Measurements from ENCODE around the gene HSD17B3. TPM values are rescaled to one million over a fixed set of nuclear protein-coding genes. Genes with fewer than 3 reads are reported as not detected.

The HSD17B3 gene
- total and polyA plus RNA-seq, 2 of the 13 experiments (the other 11 are each of a cell fraction or from before 2014, with no cell fraction given): 0.12 TPM; not detected in 1

GRCh38 chr9:96242811-96243210 lies 59.2 kb downstream of the HSD17B3 start (continued):
- TF ChIP-seq, protein P1, sequence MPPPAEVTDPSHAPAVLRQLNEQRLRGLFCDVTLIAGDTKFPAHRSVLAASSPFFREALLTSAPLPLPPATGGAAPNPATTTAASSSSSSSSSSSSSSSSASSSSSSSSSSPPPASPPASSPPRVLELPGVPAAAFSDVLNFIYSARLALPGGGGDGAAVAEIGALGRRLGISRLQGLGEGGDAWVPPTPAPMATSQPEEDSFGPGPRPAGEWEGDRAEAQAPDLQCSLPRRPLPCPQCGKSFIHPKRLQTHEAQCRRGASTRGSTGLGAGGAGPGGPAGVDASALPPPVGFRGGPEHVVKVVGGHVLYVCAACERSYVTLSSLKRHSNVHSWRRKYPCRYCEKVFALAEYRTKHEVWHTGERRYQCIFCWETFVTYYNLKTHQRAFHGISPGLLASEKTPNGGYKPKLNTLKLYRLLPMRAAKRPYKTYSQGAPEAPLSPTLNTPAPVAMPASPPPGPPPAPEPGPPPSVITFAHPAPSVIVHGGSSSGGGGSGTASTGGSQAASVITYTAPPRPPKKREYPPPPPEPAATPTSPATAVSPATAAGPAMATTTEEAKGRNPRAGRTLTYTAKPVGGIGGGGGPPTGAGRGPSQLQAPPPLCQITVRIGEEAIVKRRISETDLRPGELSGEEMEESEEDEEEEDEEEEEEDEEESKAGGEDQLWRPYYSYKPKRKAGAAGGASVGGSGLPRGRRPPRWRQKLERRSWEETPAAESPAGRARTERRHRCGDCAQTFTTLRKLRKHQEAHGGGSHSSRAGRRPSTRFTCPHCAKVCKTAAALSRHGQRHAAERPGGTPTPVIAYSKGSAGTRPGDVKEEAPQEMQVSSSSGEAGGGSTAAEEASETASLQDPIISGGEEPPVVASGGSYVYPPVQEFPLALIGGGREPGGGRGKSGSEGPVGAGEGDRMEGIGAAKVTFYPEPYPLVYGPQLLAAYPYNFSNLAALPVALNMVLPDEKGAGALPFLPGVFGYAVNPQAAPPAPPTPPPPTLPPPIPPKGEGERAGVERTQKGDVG (CRISPR knock-in tag; IDR thresholded peaks at IDR 0.05; ENCODE audit: borderline replicate concordance): no peak
- no peak for TF ChIP-seq ZFP1 (CRISPR knock-in tag; IDR thresholded peaks at IDR 0.05)

DNA sequence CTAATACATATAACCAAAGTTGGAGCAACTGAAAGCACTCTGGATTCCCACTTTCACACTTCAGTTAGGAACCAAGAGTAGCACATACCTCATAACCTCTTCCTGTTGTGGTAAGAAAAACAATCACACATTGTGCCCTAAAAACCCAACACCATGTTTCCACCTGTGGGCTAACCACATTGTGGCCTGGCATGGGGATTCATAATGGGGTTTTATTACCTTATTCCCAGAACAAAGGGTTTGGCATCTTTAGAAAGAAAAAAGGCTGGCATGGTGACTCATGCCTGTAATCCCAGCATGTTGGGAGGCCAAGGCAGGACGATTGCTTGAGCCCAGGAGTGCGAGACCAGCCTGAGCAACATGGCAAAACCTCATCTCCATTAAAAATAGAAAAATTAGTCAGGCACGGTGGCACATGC lies 60.6 kb downstream of the HSD17B3 start:
- POLR2A ChIA-PET: no interaction called here

More for the DNA sequence above, 60.6 kb downstream of the HSD17B3 start:
- Histone ChIP-seq H3K4me3 (replicated peaks in 1 of 3; ENCODE audit: insufficient read depth in 1 of 3, low read depth in 2 of 3, low read length in 3 of 3) (no peak overlapping the region), H4K20me1 (ENCODE audit: insufficient read depth, low read length) (no peaks in the 10 kb centered on the region), H2AFZ (ENCODE audit: low read length) (no peak overlapping the region), H3K27ac (ENCODE audit: extremely low read length, insufficient read depth, low read length) (no peak overlapping the region), H3K4me2 (ENCODE audit: low read depth, low read length) (no peak overlapping the region), H3K79me2 (ENCODE audit: insufficient read depth, low read length) (no peaks in the 10 kb centered on the region), H3K9me3 (ENCODE audit: low read length) (no peaks in the 10 kb centered on the region), H3K27me3 (ENCODE audit: control insufficient read depth in 1 of 2, insufficient read depth in 2 of 2, low read length in 2 of 2) (peaks cover 0 to 7% of the 10 kb centered on the region in 2 experiments; a peak in 2 of 5 replicates), H3K36me3 (replicated peaks in 1 of 2; ENCODE audit: control insufficient read depth in 1 of 2, insufficient read depth in 2 of 2, low read length in 2 of 2) (no peaks in the 10 kb centered on the region), H3K9ac (ENCODE audit: insufficient read depth, low read depth, low read length) (no peak overlapping the region), H3K4me1 (ENCODE audit: insufficient read depth, low read length) (peaks cover 26% of the 10 kb centered on the region)
- intact Hi-C loops (cut with micrococcal nuclease; ENCODE audit: unreplicated experiment) (no loop called here), in situ Hi-C loops (cut with HindIII; ENCODE audit: extremely low pct_ligation_motif_present, low pct_unique_long_range_greater_than_20kb) (no loop called here)
- no peak for TF ChIP-seq SNAI1 (CRISPR knock-in tag; IDR thresholded peaks at IDR 0.05; ENCODE audit: borderline replicate concordance)
- TF ChIP-seq RBM22 (optimal IDR thresholded peaks at IDR 0.05; ENCODE audit: low read length): no peak
- TF ChIP-seq, protein P2, sequence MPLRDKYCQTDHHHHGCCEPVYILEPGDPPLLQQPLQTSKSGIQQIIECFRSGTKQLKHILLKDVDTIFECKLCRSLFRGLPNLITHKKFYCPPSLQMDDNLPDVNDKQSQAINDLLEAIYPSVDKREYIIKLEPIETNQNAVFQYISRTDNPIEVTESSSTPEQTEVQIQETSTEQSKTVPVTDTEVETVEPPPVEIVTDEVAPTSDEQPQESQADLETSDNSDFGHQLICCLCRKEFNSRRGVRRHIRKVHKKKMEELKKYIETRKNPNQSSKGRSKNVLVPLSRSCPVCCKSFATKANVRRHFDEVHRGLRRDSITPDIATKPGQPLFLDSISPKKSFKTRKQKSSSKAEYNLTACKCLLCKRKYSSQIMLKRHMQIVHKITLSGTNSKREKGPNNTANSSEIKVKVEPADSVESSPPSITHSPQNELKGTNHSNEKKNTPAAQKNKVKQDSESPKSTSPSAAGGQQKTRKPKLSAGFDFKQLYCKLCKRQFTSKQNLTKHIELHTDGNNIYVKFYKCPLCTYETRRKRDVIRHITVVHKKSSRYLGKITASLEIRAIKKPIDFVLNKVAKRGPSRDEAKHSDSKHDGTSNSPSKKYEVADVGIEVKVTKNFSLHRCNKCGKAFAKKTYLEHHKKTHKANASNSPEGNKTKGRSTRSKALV (CRISPR knock-in tag; IDR thresholded peaks at IDR 0.05): no peak
- no peak for TF ChIP-seq ZNF207 (IDR thresholded peaks at IDR 0.05; ENCODE audit: borderline replicate concordance)
- no peak for TF ChIP-seq ZNF274 (CRISPR knock-in tag; IDR thresholded peaks at IDR 0.05)
- no peak for TF ChIP-seq ZNF780A (CRISPR knock-in tag; IDR thresholded peaks at IDR 0.05)
- TF ChIP-seq ZNF180 (CRISPR knock-in tag; IDR thresholded peaks at IDR 0.05; ENCODE audit: borderline replicate concordance, low read depth): no peak
- no peak for TF ChIP-seq NFKB2 (CRISPR knock-in tag; IDR thresholded peaks at IDR 0.05; ENCODE audit: borderline replicate concordance)
- TF ChIP-seq ZMYM4 (CRISPR knock-in tag; IDR thresholded peaks at IDR 0.05): no peak
- TF ChIP-seq RARG (CRISPR knock-in tag; IDR thresholded peaks at IDR 0.05; ENCODE audit: low read depth): no peak
- 29% methylated on average over 3 of the region's 3 CpGs for WGBS (ENCODE audit: low lambda C conversion rate)
- CTCF ChIA-PET (ENCODE audit: low intra/inter-chr PET ratio, low total read pairs): no interaction called here
- DNase-seq (ENCODE audit: low spot score) (no peak), FAIRE-seq (no peak), ATAC-seq (no peak)
- no TSS peak for BruUV-seq (replicated peaks)

Data from HepG2 (cell line).